Measurements from ENCODE around the gene PAPSS1.

Gene PAPSS1

GRCh38 chr4:107755841-107756356 is 35.9 kb upstream of the PAPSS1 start:
- no CpG with 5 or more reads among the region's 4 CpGs for WGBS, 2 donors (ENCODE audit: extremely low coverage in 2 of 2, insufficient read length in 2 of 2, insufficient replicate concordance in 1 of 2)
- no peak overlapping the region for H3K9ac ChIP-seq (ENCODE audit: low read depth, low read length, poor library complexity)
- no peak overlapping the region for H3K4me3 ChIP-seq (ENCODE audit: low read length in 2 of 2)
- H2BK12ac ChIP-seq (ENCODE audit: low read length), result no peak overlapping the region
- H3K79me1 ChIP-seq (ENCODE audit: low read depth, low read length), result no peaks in the 10 kb centered on the region
- no peak overlapping the region for H2AK5ac ChIP-seq (ENCODE audit: low read depth, low read length)
- H3K27me3 ChIP-seq (ENCODE audit: control insufficient read depth in 3 of 3, insufficient read depth in 3 of 3, low read depth in 1 of 3, low read length in 3 of 3), result no peaks in the 10 kb centered on the region
- no peak overlapping the region for H2AFZ ChIP-seq (ENCODE audit: low read length)
- no peak overlapping the region for H3K4me2 ChIP-seq (ENCODE audit: insufficient read depth, low read length, poor library complexity, severe bottlenecking)
- H3K4ac ChIP-seq (ENCODE audit: low read length), result no peak overlapping the region
- no peak overlapping the region for H4K91ac ChIP-seq (ENCODE audit: low read depth, low read length, poor library complexity)
- no peak overlapping the region for H3K27ac ChIP-seq (replicated peaks; ENCODE audit: low read length)
- no peaks in the 10 kb centered on the region for H3K36me3 ChIP-seq (replicated peaks in 1 of 2; ENCODE audit: control insufficient read depth in 2 of 2, insufficient read depth in 2 of 2, low read length in 2 of 2)
- DNase-seq (ENCODE audit: low spot score), result no peak
- H3K4me1 ChIP-seq (ENCODE audit: control insufficient read depth in 2 of 2, insufficient read depth in 1 of 2, low read depth in 1 of 2, low read length in 2 of 2), result no peaks in the 10 kb centered on the region
- H3K9me3 ChIP-seq (replicated peaks in 1 of 2; ENCODE audit: control insufficient read depth in 2 of 2, insufficient read depth in 1 of 2, low read depth in 1 of 2, low read length in 2 of 2), result peaks cover 0 to 2% of the 10 kb centered on the region in 2 donors
- no peak overlapping the region for H4K8ac ChIP-seq (ENCODE audit: low read depth, low read length)
- no peak overlapping the region for H3K23ac ChIP-seq (ENCODE audit: low read depth, low read length, poor library complexity)
- H2BK120ac ChIP-seq (ENCODE audit: low read depth, low read length), result no peak overlapping the region
- no peak overlapping the region for H3K18ac ChIP-seq (ENCODE audit: low read length)
- H2BK15ac ChIP-seq (ENCODE audit: low read length), result no peak overlapping the region
- H2BK5ac ChIP-seq (ENCODE audit: low read length), result no peak overlapping the region
- no peak overlapping the region for H3K14ac ChIP-seq (ENCODE audit: low read length)

- H3K27me3 ChIP-seq (ENCODE audit: control insufficient read depth in 3 of 3, insufficient read depth in 3 of 3, low read depth in 1 of 3, low read length in 3 of 3), result peaks cover 0 to 12% (median 0%) of the 10 kb centered on the region in 3 experiments
- H4K91ac ChIP-seq (ENCODE audit: low read depth, low read length, poor library complexity), result no peak overlapping the region
- no CpG with 5 or more reads among the region's 2 CpGs for WGBS, 2 donors (ENCODE audit: extremely low coverage in 2 of 2, insufficient read length in 2 of 2, insufficient replicate concordance in 1 of 2)
- H4K8ac ChIP-seq (ENCODE audit: low read depth, low read length), result no peak overlapping the region
- no peak overlapping the region for H3K4ac ChIP-seq (ENCODE audit: low read length)
- no peak overlapping the region for H2BK120ac ChIP-seq (ENCODE audit: low read depth, low read length)
- no peak overlapping the region for H2BK5ac ChIP-seq (ENCODE audit: low read length)
- no peak overlapping the region for H2BK12ac ChIP-seq (ENCODE audit: low read length)
- H2AFZ ChIP-seq (ENCODE audit: low read length), result no peak overlapping the region
- DNase-seq (ENCODE audit: low spot score), result no peak
- no peaks in the 10 kb centered on the region for H3K79me1 ChIP-seq (ENCODE audit: low read depth, low read length)
- H3K4me1 ChIP-seq (ENCODE audit: control insufficient read depth in 2 of 2, insufficient read depth in 1 of 2, low read depth in 1 of 2, low read length in 2 of 2), result no peaks in the 10 kb centered on the region
- H3K18ac ChIP-seq (ENCODE audit: low read length), result no peak overlapping the region
- peaks cover 0 to 2% of the 10 kb centered on the region in 2 donors for H3K9me3 ChIP-seq (replicated peaks in 1 of 2; ENCODE audit: control insufficient read depth in 2 of 2, insufficient read depth in 1 of 2, low read depth in 1 of 2, low read length in 2 of 2)
- H3K4me3 ChIP-seq (ENCODE audit: low read length in 2 of 2), result no peak overlapping the region
- H3K14ac ChIP-seq (ENCODE audit: low read length), result no peak overlapping the region
- H3K36me3 ChIP-seq (replicated peaks in 1 of 2; ENCODE audit: control insufficient read depth in 2 of 2, insufficient read depth in 2 of 2, low read length in 2 of 2), result no peaks in the 10 kb centered on the region
- H3K9ac ChIP-seq (ENCODE audit: low read depth, low read length, poor library complexity), result no peak overlapping the region
- no peak overlapping the region for H3K27ac ChIP-seq (replicated peaks; ENCODE audit: low read length)
- no peak overlapping the region for H2AK5ac ChIP-seq (ENCODE audit: low read depth, low read length)
- H3K4me2 ChIP-seq (ENCODE audit: insufficient read depth, low read length, poor library complexity, severe bottlenecking), result no peak overlapping the region
- no peak overlapping the region for H3K23ac ChIP-seq (ENCODE audit: low read depth, low read length, poor library complexity)
- no peak overlapping the region for H2BK15ac ChIP-seq (ENCODE audit: low read length)
Observed at GRCh38 chr4:107751670-107752069, 31.6 kb upstream of the PAPSS1 start.

- Histone ChIP-seq H2AK5ac (ENCODE audit: low read depth, low read length) (no peak overlapping the region), H3K14ac (ENCODE audit: low read length) (no peak overlapping the region), H3K27me3 (ENCODE audit: control insufficient read depth in 3 of 3, insufficient read depth in 3 of 3, low read depth in 1 of 3, low read length in 3 of 3) (peaks cover 0 to 12% (median 0%) of the 10 kb centered on the region in 3 experiments), H4K91ac (ENCODE audit: low read depth, low read length, poor library complexity) (no peak overlapping the region), H4K8ac (ENCODE audit: low read depth, low read length) (no peak overlapping the region), H2BK120ac (ENCODE audit: low read depth, low read length) (no peak overlapping the region), H3K4ac (ENCODE audit: low read length) (no peak overlapping the region), H3K27ac (replicated peaks; ENCODE audit: low read length) (no peak overlapping the region), H3K4me2 (ENCODE audit: insufficient read depth, low read length, poor library complexity, severe bottlenecking) (no peak overlapping the region), H3K9me3 (replicated peaks in 1 of 2; ENCODE audit: control insufficient read depth in 2 of 2, insufficient read depth in 1 of 2, low read depth in 1 of 2, low read length in 2 of 2) (no peaks in the 10 kb centered on the region), H2BK5ac (ENCODE audit: low read length) (no peak overlapping the region), H2BK15ac (ENCODE audit: low read length) (no peak overlapping the region), H2AFZ (ENCODE audit: low read length) (no peak overlapping the region), H3K9ac (ENCODE audit: low read depth, low read length, poor library complexity) (no peak overlapping the region), H2BK12ac (ENCODE audit: low read length) (no peak overlapping the region), H3K79me1 (ENCODE audit: low read depth, low read length) (no peaks in the 10 kb centered on the region), H3K36me3 (replicated peaks in 1 of 2; ENCODE audit: control insufficient read depth in 2 of 2, insufficient read depth in 2 of 2, low read length in 2 of 2) (no peaks in the 10 kb centered on the region), H3K4me3 (ENCODE audit: low read length in 2 of 2) (no peak overlapping the region), H3K23ac (ENCODE audit: low read depth, low read length, poor library complexity) (no peak overlapping the region), H3K18ac (ENCODE audit: low read length) (no peak overlapping the region), H3K4me1 (ENCODE audit: control insufficient read depth in 2 of 2, insufficient read depth in 1 of 2, low read depth in 1 of 2, low read length in 2 of 2) (no peaks in the 10 kb centered on the region)
- no CpG with 5 or more reads among the region's 5 CpGs for WGBS, 2 donors (ENCODE audit: extremely low coverage in 2 of 2, insufficient read length in 2 of 2, insufficient replicate concordance in 1 of 2)
- DNase-seq (ENCODE audit: low spot score), result no peak
Observed at GRCh38 chr4:107747748-107748486, 27.9 kb upstream of the PAPSS1 start.

- Histone ChIP-seq H2BK5ac (ENCODE audit: low read length) (no peak overlapping the region), H3K27ac (replicated peaks; ENCODE audit: low read length) (no peak overlapping the region), H3K4me2 (ENCODE audit: insufficient read depth, low read length, poor library complexity, severe bottlenecking) (no peak overlapping the region), H3K9ac (ENCODE audit: low read depth, low read length, poor library complexity) (no peak overlapping the region), H3K9me3 (replicated peaks in 1 of 2; ENCODE audit: control insufficient read depth in 2 of 2, insufficient read depth in 1 of 2, low read depth in 1 of 2, low read length in 2 of 2) (no peaks in the 10 kb centered on the region), H3K36me3 (replicated peaks in 1 of 2; ENCODE audit: control insufficient read depth in 2 of 2, insufficient read depth in 2 of 2, low read length in 2 of 2) (no peaks in the 10 kb centered on the region), H2BK15ac (ENCODE audit: low read length) (no peak overlapping the region), H3K27me3 (ENCODE audit: control insufficient read depth in 3 of 3, insufficient read depth in 3 of 3, low read depth in 1 of 3, low read length in 3 of 3) (peaks cover 0 to 12% (median 0%) of the 10 kb centered on the region in 3 experiments), H2AK5ac (ENCODE audit: low read depth, low read length) (no peak overlapping the region), H2BK12ac (ENCODE audit: low read length) (no peak overlapping the region), H3K4ac (ENCODE audit: low read length) (no peak overlapping the region), H3K23ac (ENCODE audit: low read depth, low read length, poor library complexity) (no peak overlapping the region), H4K8ac (ENCODE audit: low read depth, low read length) (no peak overlapping the region), H3K4me1 (ENCODE audit: control insufficient read depth in 2 of 2, insufficient read depth in 1 of 2, low read depth in 1 of 2, low read length in 2 of 2) (no peaks in the 10 kb centered on the region), H4K91ac (ENCODE audit: low read depth, low read length, poor library complexity) (no peak overlapping the region), H3K14ac (ENCODE audit: low read length) (no peak overlapping the region), H3K4me3 (ENCODE audit: low read length in 2 of 2) (no peak overlapping the region), H2AFZ (ENCODE audit: low read length) (no peak overlapping the region), H2BK120ac (ENCODE audit: low read depth, low read length) (no peak overlapping the region), H3K18ac (ENCODE audit: low read length) (no peak overlapping the region), H3K79me1 (ENCODE audit: low read depth, low read length) (no peaks in the 10 kb centered on the region)
- no CpG with 5 or more reads among the region's 1 CpG for WGBS, 2 donors (ENCODE audit: extremely low coverage in 2 of 2, insufficient read length in 2 of 2, insufficient replicate concordance in 1 of 2)
- DNase-seq (ENCODE audit: low spot score), result no peak
Observed at GRCh38 chr4:107746161-107746560, 26.1 kb upstream of the PAPSS1 start.
